ENCODE measurements around the gene SPATA31C1.

SPATA31C1 gene

DNA sequence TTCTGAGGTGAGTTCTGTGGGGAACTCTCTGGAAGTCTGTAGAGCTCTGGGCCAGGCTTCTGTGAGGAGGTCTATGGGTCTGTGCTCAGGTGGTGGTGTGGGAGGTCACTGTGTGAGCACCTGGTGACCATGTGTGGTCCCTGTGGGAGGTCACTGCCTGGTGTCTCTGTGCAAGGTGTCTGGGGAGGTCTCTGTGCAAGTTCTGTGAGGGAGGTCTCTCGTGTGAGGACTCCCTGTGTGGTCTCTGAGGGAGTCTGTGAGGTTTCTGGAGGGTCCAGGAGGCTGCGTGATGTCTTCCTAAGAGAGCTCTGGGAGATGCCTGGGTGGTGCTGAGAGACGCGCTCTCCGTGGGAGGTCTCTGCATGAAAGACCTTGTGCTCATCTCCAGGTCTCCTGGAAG lies 41.1 kb upstream of the SPATA31C1 start:
- Histone ChIP-seq H3K9me3 (ENCODE audit: control insufficient read depth, low read length) (peaks cover 14% of the 10 kb centered on the region), H3K27ac (ENCODE audit: low read depth, low read length, severe bottlenecking) (no peak overlapping the region), H3K4me3 (ENCODE audit: extremely low read depth, insufficient read depth, low read length, poor library complexity, severe bottlenecking) (no peak overlapping the region), H3K36me3 (ENCODE audit: control insufficient read depth, insufficient read depth, low read length) (no peaks in the 10 kb centered on the region), H3K4me1 (ENCODE audit: control insufficient read depth, insufficient read depth, low read length, poor library complexity, severe bottlenecking) (peaks cover 16% of the 10 kb centered on the region)
- WGBS, 2 experiments (ENCODE audit: insufficient coverage in 2 of 2), result 88 to 92% methylated on average over 3 to 5 of the region's 5 CpGs

DNA sequence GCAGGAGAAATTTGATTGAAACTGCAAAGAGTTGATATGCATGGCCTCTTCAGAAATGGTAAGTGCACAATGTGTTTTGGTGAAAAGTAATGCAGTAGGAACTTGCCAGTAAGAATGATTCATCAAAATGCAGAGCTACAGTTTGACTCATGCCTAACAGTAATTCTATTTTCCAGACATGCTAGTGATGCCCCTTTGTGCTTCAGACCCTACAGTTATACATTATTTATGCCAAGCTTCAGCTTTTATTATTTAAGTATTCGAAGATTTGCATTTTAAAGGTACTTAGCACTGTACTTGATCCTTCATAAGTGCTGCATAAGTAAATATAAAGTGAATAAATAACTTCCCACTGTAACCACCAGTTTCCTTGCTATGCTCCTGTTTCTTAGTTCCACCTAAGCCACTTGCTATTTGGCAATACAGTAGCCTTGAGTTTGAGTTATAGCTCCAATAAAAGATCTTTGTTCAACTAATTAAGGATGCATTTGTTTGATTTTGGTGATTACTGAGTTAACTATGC lies 38.7 kb upstream of the SPATA31C1 start:
- Histone ChIP-seq H3K4me1 (ENCODE audit: control insufficient read depth, insufficient read depth, low read length, poor library complexity, severe bottlenecking) (peaks cover 6% of the 10 kb centered on the region), H3K4me3 (ENCODE audit: extremely low read depth, insufficient read depth, low read length, poor library complexity, severe bottlenecking) (no peak overlapping the region), H3K36me3 (ENCODE audit: control insufficient read depth, insufficient read depth, low read length) (no peaks in the 10 kb centered on the region), H3K9me3 (ENCODE audit: control insufficient read depth, low read length) (peaks cover 14% of the 10 kb centered on the region), H3K27ac (ENCODE audit: low read depth, low read length, severe bottlenecking) (no peak overlapping the region)
- WGBS, 2 experiments (ENCODE audit: insufficient coverage in 2 of 2), result no CpG with 5 or more reads among the region's 1 CpG

GRCh38 chr9:87880116-87880515 lies 37.6 kb upstream of the SPATA31C1 start:
- Histone ChIP-seq H3K36me3 (ENCODE audit: control insufficient read depth, insufficient read depth, low read length) (no peaks in the 10 kb centered on the region), H3K4me1 (ENCODE audit: control insufficient read depth, insufficient read depth, low read length, poor library complexity, severe bottlenecking) (peaks cover 3% of the 10 kb centered on the region)
- 80 to 83% methylated on average over 3 to 6 of the region's 8 CpGs for WGBS, 2 experiments (ENCODE audit: insufficient coverage in 2 of 2)

DNA sequence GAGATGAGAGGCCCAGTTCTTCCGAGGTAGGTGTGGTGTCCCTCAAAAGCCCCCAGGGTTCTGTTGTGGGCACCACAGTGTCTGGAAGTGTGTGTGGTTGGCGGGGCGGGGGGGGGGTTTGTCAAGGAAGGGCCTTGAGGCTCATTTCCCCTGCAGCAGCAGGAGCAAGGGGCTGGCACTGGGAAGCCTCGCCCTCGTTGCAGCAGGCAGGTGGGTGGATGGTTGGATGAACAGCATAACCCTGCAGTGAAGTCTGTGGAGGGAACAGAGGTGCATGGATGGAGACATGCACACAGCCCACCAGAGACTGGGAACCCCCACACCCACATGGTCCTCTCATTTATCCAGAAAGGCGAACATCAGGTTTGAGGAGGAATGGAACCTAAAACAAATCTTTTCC lies 37.1 kb upstream of the SPATA31C1 start:
- Histone ChIP-seq H3K4me3 (ENCODE audit: extremely low read depth, insufficient read depth, low read length, poor library complexity, severe bottlenecking) (no peak overlapping the region), H3K4me1 (ENCODE audit: control insufficient read depth, insufficient read depth, low read length, poor library complexity, severe bottlenecking) (peaks cover 3% of the 10 kb centered on the region), H3K9me3 (ENCODE audit: control insufficient read depth, low read length) (peaks cover 14% of the 10 kb centered on the region), H3K36me3 (ENCODE audit: control insufficient read depth, insufficient read depth, low read length) (no peaks in the 10 kb centered on the region), H3K27ac (ENCODE audit: low read depth, low read length, severe bottlenecking) (no peak overlapping the region)
- WGBS, 2 experiments (ENCODE audit: insufficient coverage in 2 of 2), result 89 to 92% methylated on average over 1 to 4 of the region's 6 CpGs

More at GRCh38 chr9:87880116-87880515, 37.6 kb upstream of the SPATA31C1 start:
- Histone ChIP-seq H3K27ac (ENCODE audit: low read depth, low read length, severe bottlenecking) (no peak overlapping the region), H3K4me3 (ENCODE audit: extremely low read depth, insufficient read depth, low read length, poor library complexity, severe bottlenecking) (no peak overlapping the region), H3K9me3 (ENCODE audit: control insufficient read depth, low read length) (peaks cover 14% of the 10 kb centered on the region)

- Histone ChIP-seq H3K4me3 (ENCODE audit: extremely low read depth, insufficient read depth, low read length, poor library complexity, severe bottlenecking) (no peak within 1 kb of the TSS), H3K4me1 (ENCODE audit: control insufficient read depth, insufficient read depth, low read length, poor library complexity, severe bottlenecking) (peaks cover 3% of the 10 kb centered on the region), H3K36me3 (ENCODE audit: control insufficient read depth, insufficient read depth, low read length) (no peaks in the 10 kb centered on the region), H3K27ac (ENCODE audit: low read depth, low read length, severe bottlenecking) (no peak within 1 kb of the TSS), H3K9me3 (ENCODE audit: control insufficient read depth, low read length) (peaks cover 14% of the 10 kb centered on the region)
- WGBS, 2 experiments (ENCODE audit: insufficient coverage in 2 of 2), result 44 to 84% methylated on average over 3 of the region's 5 CpGs
Observed at GRCh38 chr9:87882627-87883026, 35.1 kb upstream of the SPATA31C1 start, which contains the start of gene SPATA31E1. Gene SPATA31E1, plus strand, starts transcription at chr9:87882877. Its CDS starts 15 bp downstream, at chr9:87882892.

DNA sequence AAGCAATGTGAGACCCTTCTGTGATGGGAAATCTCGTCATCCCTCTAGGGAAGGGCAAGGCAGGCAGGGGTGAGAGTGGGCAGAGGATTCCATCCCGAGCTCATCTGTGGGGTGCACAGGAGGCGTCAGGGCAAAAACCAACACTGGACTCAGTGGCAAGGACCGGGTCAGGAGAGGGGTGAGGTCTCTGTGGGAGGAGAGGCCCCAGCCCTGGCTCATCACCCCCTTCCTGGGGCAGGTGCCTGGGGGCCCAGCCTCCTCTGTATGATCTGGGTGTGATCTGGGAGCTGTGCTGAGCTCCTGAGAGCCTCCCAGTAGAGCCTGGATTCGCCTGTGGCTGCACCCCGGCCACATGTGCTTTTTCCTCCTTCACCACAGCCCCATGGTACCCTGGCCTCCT lies 34.5 kb upstream of the SPATA31C1 start:
- WGBS, 2 experiments (ENCODE audit: insufficient coverage in 2 of 2), result 94 to 98% methylated on average over 5 to 6 of the region's 6 CpGs
- no peak overlapping the region for H3K27ac ChIP-seq (ENCODE audit: low read depth, low read length, severe bottlenecking)

GRCh38 chr9:87883990-87884389 lies 33.8 kb upstream of the SPATA31C1 start:
- peaks cover under 1% of the 10 kb centered on the region for H3K9me3 ChIP-seq (ENCODE audit: control insufficient read depth, low read length)
- H3K4me3 ChIP-seq (ENCODE audit: extremely low read depth, insufficient read depth, low read length, poor library complexity, severe bottlenecking), result no peak overlapping the region
- H3K27ac ChIP-seq (ENCODE audit: low read depth, low read length, severe bottlenecking), result no peak overlapping the region
- no peaks in the 10 kb centered on the region for H3K36me3 ChIP-seq (ENCODE audit: control insufficient read depth, insufficient read depth, low read length)
- 79 to 83% methylated on average over 3 to 6 of the region's 8 CpGs for WGBS, 2 experiments (ENCODE audit: insufficient coverage in 2 of 2)
- peaks cover 2% of the 10 kb centered on the region for H3K4me1 ChIP-seq (ENCODE audit: control insufficient read depth, insufficient read depth, low read length, poor library complexity, severe bottlenecking)

More for the DNA sequence above, 34.5 kb upstream of the SPATA31C1 start:
- Histone ChIP-seq H3K4me1 (ENCODE audit: control insufficient read depth, insufficient read depth, low read length, poor library complexity, severe bottlenecking) (peaks cover 3% of the 10 kb centered on the region), H3K36me3 (ENCODE audit: control insufficient read depth, insufficient read depth, low read length) (no peaks in the 10 kb centered on the region), H3K9me3 (ENCODE audit: control insufficient read depth, low read length) (peaks cover 8% of the 10 kb centered on the region), H3K4me3 (ENCODE audit: extremely low read depth, insufficient read depth, low read length, poor library complexity, severe bottlenecking) (no peak overlapping the region)

DNA sequence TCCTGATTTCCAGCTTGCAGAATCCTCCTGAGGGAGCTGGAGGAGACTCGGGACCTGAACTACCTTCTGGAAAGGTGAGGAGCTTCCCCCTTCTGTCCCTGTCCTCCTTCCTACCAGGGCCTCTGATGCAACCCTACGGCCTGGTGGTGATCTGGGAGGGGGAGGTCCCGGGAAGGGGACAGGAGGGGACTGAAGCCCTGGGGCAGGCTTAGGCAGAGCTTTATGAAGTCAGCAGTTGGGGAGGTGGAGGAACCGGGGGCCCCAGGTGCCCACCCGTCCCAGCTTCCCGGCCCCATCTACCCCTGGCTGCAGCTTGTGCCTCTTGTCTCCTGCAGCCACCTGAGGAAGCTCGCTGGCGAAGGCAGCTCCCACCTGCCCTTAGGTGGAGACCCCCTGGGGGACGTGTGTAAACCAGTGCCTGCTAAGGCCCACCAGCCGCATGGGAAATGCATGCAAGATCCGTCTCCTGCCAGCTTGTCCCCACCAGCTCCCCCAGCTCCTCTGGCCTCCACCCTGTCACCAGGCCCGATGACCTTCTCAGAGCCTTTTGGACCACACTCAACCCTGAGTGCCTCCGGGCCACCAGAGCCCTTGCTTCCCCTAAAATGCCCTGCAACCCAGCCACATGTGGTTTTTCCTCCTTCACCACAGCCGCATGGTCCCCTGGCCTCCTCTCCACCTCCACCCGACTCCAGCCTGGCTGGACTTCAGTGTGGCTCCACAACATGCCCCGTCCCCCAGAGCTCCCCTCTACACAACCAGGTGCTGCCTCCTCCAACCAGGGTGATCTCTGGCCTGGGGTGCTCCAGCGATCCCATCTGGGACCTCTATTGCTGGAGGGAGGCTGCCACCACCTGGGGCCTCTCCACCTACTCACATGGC lies 32.9 kb upstream of the SPATA31C1 start:
- WGBS, 2 experiments (ENCODE audit: insufficient coverage in 2 of 2), result 93 to 96% methylated on average over 8 to 14 of the region's 17 CpGs
- H3K4me1 ChIP-seq (ENCODE audit: control insufficient read depth, insufficient read depth, low read length, poor library complexity, severe bottlenecking), result no peaks in the 10 kb centered on the region

DNA sequence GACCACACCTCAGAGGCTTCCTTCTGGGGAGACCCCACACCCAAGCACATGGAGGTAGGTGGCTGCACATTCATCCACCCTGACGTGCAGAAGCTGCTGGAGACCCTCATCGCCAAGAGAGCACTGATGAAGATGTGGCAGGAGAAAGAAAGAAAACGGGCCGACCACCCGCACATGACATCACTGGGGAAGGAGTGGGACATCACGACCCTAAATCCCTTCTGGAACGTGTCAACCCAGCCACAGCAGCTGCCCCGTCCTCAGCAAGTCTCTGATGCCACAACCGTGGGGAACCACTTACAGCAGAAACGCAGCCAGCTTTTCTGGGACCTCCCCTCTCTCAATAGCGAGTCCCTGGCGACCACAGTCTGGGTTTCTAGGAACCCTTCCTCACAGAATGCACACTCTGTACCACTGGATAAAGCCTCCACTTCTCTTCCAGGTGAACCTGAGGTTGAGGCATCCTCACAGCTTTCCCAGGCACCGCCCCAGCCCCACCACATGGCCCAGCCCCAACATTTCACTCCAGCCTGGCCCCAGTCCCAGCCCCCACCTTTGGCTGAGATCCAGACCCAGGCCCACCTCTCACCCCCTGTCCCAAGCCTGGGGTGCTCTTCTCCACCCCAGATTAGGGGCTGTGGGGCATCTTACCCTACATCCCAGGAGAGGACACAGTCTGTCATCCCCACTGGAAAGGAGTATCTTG lies 32.1 kb upstream of the SPATA31C1 start:
- Histone ChIP-seq H3K36me3 (ENCODE audit: control insufficient read depth, insufficient read depth, low read length) (no peaks in the 10 kb centered on the region), H3K4me1 (ENCODE audit: control insufficient read depth, insufficient read depth, low read length, poor library complexity, severe bottlenecking) (no peaks in the 10 kb centered on the region), H3K4me3 (ENCODE audit: extremely low read depth, insufficient read depth, low read length, poor library complexity, severe bottlenecking) (no peak overlapping the region), H3K27ac (ENCODE audit: low read depth, low read length, severe bottlenecking) (no peak overlapping the region), H3K9me3 (ENCODE audit: control insufficient read depth, low read length) (no peaks in the 10 kb centered on the region)
- 91% methylated on average over 12 to 13 of the region's 13 CpGs for WGBS, 2 experiments (ENCODE audit: insufficient coverage in 2 of 2)

More for the DNA sequence above, 32.9 kb upstream of the SPATA31C1 start:
- Histone ChIP-seq H3K27ac (ENCODE audit: low read depth, low read length, severe bottlenecking) (no peak overlapping the region), H3K36me3 (ENCODE audit: control insufficient read depth, insufficient read depth, low read length) (no peaks in the 10 kb centered on the region), H3K4me3 (ENCODE audit: extremely low read depth, insufficient read depth, low read length, poor library complexity, severe bottlenecking) (no peak overlapping the region), H3K9me3 (ENCODE audit: control insufficient read depth, low read length) (no peaks in the 10 kb centered on the region)

DNA sequence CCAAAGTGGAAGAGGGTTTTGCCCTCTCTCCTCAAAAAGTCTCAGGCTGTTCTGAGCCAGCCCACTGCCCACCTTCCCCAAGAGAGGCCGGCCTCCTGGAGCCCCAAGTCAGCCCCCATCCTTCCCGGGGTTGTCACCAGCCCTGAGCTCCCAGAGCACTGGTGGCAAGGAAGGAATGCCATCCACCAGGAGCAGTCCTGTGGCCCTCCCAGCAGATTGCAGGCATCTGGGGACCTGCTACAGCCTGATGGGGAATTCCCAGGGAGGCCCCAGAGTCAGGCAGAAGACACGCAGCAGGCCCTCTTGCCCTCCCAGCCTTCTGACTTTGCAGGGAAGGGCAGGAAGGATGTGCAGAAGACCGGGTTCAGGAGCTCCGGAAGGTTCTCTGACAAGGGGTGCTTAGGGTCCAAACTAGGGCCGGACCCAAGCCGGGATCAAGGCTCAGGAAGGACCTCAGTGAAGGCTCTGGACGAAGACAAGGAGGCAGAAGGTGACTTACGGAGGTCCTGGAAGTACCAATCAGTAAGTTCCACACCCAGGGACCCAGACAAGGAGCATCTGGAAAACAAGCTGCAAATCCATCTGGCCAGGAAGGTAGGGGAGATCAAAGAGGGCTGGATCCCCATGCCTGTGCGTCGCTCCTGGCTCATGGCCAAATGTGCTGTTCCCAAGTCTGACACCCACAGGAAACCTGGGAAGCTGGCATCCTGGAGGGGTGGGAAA lies 31.4 kb upstream of the SPATA31C1 start:
- H3K4me3 ChIP-seq (ENCODE audit: extremely low read depth, insufficient read depth, low read length, poor library complexity, severe bottlenecking), result no peak overlapping the region
- WGBS, 2 experiments (ENCODE audit: insufficient coverage in 2 of 2), result 88 to 93% methylated on average over 9 to 11 of the region's 11 CpGs
- H3K9me3 ChIP-seq (ENCODE audit: control insufficient read depth, low read length), result no peaks in the 10 kb centered on the region
- no peaks in the 10 kb centered on the region for H3K36me3 ChIP-seq (ENCODE audit: control insufficient read depth, insufficient read depth, low read length)
- no peak overlapping the region for H3K27ac ChIP-seq (ENCODE audit: low read depth, low read length, severe bottlenecking)
- no peaks in the 10 kb centered on the region for H3K4me1 ChIP-seq (ENCODE audit: control insufficient read depth, insufficient read depth, low read length, poor library complexity, severe bottlenecking)
